ENCODE results near the gene HEBP2. TPM values are rescaled to one million over a fixed set of nuclear protein-coding genes. Genes with fewer than 3 reads are reported as not detected.
A peak's percentile ranks its signal among the peaks of the same experiment; 100 is the strongest.

The HEBP2 gene
- polyA plus RNA-seq, 2 of the 4 experiments (the other 2 are of a cell fraction) = 18.0 to 22.1 TPM

DNA sequence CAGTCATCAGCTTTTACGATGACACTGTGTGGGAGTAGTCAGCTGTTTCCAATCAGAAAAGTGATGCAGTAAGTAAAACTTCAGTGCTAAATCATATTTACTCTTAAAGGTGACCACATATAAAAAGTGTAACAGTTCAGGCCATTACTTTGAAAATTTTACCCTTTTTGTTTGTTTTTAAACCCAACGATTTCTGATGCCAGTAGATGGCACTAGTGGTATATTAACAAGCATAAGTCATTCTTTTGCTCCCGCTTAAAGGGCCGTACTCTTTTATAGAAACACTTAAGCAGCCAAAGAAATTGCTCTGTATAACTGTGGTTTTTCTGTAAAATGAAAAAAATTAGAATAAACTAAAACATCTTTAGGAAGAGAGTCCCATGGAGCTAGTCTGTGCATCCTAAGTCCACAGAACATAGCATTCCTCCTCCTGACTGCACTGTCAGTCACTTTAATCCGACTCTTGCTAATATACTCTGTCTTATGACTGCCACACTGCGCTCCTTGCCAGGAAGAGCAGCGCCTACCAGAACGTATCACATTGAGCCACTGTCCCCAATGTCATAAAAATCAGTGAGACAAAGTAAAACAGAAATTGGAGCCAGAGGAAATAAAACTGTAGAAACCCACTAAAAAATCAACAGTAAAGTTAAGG, 25.0 kb downstream of the HEBP2 start:
- Histone ChIP-seq H3K4me2 (peak overlapping the region; percentile 13; the same call in 1 of the 3 replicates), H3K9me3 (no peaks in the 10 kb centered on the region), H3K4me1 (no peaks in the 10 kb centered on the region), H3K4me3 (no peak overlapping the region), H3K27ac (peak overlapping the region; percentile 2 to 3; a peak in 1 of 6 replicates)
- ChIA-PET POLR2A (no interaction called here), CTCF (interaction anchor here (0.7 to 9.2 kb wide), 34 partner anchors 9 to 426 kb away, joined by 3 to 85 read pairs (median 4); no protein-coding TSS in a partner anchor)
- DNase-seq (ENCODE audit: low read depth in 1 of 2, low spot score in 1 of 2) (peak; percentile 25 to 54), FAIRE-seq (peak; percentile 51), ATAC-seq (peak; percentile 73 to 78; a peak in 4 of 6 replicates)
- 34% methylated on average over 8 of the region's 8 CpGs for WGBS (ENCODE audit: missing lambda C conversion rate)
- peak; percentile 90 for TF ChIP-seq SMC3 (IDR thresholded peaks at IDR 0.05)
- TF ChIP-seq RAD21 (conservative IDR thresholded peaks at IDR 0.05 in 1 of 2, IDR thresholded peaks at IDR 0.05 in 1 of 2) = peak; percentile 79 to 86
- TF ChIP-seq, protein P1, sequence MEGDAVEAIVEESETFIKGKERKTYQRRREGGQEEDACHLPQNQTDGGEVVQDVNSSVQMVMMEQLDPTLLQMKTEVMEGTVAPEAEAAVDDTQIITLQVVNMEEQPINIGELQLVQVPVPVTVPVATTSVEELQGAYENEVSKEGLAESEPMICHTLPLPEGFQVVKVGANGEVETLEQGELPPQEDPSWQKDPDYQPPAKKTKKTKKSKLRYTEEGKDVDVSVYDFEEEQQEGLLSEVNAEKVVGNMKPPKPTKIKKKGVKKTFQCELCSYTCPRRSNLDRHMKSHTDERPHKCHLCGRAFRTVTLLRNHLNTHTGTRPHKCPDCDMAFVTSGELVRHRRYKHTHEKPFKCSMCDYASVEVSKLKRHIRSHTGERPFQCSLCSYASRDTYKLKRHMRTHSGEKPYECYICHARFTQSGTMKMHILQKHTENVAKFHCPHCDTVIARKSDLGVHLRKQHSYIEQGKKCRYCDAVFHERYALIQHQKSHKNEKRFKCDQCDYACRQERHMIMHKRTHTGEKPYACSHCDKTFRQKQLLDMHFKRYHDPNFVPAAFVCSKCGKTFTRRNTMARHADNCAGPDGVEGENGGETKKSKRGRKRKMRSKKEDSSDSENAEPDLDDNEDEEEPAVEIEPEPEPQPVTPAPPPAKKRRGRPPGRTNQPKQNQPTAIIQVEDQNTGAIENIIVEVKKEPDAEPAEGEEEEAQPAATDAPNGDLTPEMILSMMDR (IDR thresholded peaks at IDR 0.05) = peak; percentile 73
- TF ChIP-seq POLR2A (IDR thresholded peaks at IDR 0.05; ENCODE audit: low read length) = no peak

DNA sequence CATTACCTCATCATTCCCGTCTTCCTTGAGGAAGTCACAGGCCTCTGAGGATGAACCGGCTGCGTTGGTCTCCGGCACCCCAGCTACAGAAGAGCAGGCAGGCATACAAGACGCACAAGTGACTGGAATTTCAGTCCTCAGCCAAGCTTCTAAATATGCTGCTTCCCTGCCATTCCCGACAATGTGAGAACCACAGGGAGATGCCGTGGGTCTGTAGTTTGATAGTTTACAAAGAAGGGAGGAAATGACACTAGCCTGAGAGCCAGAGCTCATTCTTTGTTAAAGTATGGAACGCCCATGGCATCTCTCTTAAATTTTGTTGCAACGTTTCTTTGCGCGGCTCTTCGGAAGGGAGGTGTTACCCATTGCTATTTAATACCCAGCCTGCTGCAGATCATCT, 25.7 kb downstream of the HEBP2 start:
- H3K9me3 ChIP-seq = no peaks in the 10 kb centered on the region
- H3K4me3 ChIP-seq = no peak overlapping the region
- FAIRE-seq (no peak), DNase-seq (ENCODE audit: low read depth in 1 of 2, low spot score in 1 of 2) (no peak), ATAC-seq (no peak)
- H3K4me2 ChIP-seq = no peak overlapping the region
- ChIA-PET CTCF (interaction anchor here (0.6 to 9.2 kb wide), 34 partner anchors 10 to 426 kb away, joined by 3 to 85 read pairs (median 4); no protein-coding TSS in a partner anchor), POLR2A (no interaction called here)
- H3K4me1 ChIP-seq = no peaks in the 10 kb centered on the region
- peak overlapping the region in 1 of 2 experiments; percentile 2; a peak in 1 of 6 replicates for H3K27ac ChIP-seq
- WGBS (ENCODE audit: missing lambda C conversion rate) = 93% methylated on average over 12 of the region's 12 CpGs
- TF ChIP-seq HOXB5 (CRISPR knock-in tag; IDR thresholded peaks at IDR 0.05) = no peak
- no peak for TF ChIP-seq JUNB (IDR thresholded peaks at IDR 0.05)
- TF ChIP-seq NFE2L2 (conservative IDR thresholded peaks at IDR 0.05; ENCODE audit: low read length) = no peak
- TF ChIP-seq EHMT2 (IDR thresholded peaks at IDR 0.05; ENCODE audit: low read depth) = no peak
- TF ChIP-seq RAD21 (conservative IDR thresholded peaks at IDR 0.05 in 1 of 2, IDR thresholded peaks at IDR 0.05 in 1 of 2) = no peak
- no peak for TF ChIP-seq NR3C1 (IDR thresholded peaks at IDR 0.05)

DNA sequence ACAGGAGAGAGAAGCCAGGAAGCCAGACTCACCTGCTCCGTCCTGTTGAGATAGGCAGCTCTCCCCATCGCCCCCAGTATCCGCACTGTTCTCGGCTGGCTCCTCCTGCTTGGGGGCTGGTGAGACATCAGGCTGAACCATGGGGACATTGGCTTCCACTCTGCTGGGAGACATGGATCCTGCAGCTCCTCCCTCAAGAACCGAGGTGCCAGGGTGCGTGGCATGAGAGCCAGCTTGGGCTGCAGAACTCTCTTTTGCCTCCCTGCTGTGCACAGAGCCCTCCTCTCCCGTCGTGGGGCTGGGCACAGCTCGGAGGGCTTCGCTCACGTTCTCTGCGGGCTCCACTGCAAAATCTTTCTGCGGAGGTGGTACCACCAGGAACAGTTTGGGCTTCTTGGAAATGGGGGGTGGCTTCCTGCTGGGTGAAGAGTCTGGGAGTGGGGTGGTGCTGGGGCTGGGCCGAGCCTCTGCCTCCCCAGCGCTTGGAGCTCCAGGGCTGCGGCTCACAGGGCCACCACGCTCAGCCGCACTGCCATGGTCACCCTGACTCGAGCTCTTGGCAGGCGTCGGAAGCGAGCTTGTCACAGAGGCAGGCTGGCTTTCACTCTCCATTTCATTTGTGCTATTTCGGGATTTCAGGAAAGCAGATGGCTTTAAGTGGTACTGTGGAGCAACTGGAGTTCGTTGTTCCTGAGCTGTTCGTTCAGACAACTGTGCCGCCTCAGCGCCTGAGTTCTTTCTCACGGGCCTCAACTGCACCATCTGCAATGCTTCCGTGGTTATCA, 26.5 kb downstream of the HEBP2 start:
- Histone ChIP-seq H3K27ac (no peak overlapping the region), H3K4me2 (no peak overlapping the region), H3K4me3 (no peak overlapping the region), H3K9me3 (no peaks in the 10 kb centered on the region), H3K4me1 (no peaks in the 10 kb centered on the region)
- POLR2A ChIA-PET = interaction anchor here (0.6 to 0.7 kb wide), 2 partner anchors 19 to 261 kb away, joined by 3 to 5 read pairs; no protein-coding TSS in a partner anchor
- FAIRE-seq (no peak), ATAC-seq (no peak), DNase-seq (ENCODE audit: low read depth in 1 of 2, low spot score in 1 of 2) (no peak)
- CTCF ChIA-PET = interaction anchor here (0.9 to 9.2 kb wide), 19 partner anchors 11 to 336 kb away, joined by 3 to 85 read pairs (median 7); no protein-coding TSS in a partner anchor
- WGBS (ENCODE audit: missing lambda C conversion rate) = 96% methylated on average over 13 of the region's 29 CpGs
- TF ChIP-seq HOXA7 (CRISPR knock-in tag; IDR thresholded peaks at IDR 0.05) (no peak), CHD4 (IDR thresholded peaks at IDR 0.05; ENCODE audit: borderline replicate concordance) (no peak), POLR2AphosphoS2 (conservative IDR thresholded peaks at IDR 0.05; ENCODE audit: low read length) (no peak), NFE2L2 (conservative IDR thresholded peaks at IDR 0.05; ENCODE audit: low read length) (no peak), EP300 (IDR thresholded peaks at IDR 0.05) (no peak), CBX8 (IDR thresholded peaks at IDR 0.05) (no peak)
- TF ChIP-seq, protein P2, sequence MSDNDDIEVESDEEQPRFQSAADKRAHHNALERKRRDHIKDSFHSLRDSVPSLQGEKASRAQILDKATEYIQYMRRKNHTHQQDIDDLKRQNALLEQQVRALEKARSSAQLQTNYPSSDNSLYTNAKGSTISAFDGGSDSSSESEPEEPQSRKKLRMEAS (IDR thresholded peaks at IDR 0.05) = no peak
